H1 (cell line): ENCODE results near the gene PDIA6. TPM values are rescaled to one million over a fixed set of nuclear protein-coding genes. Genes with fewer than 3 reads are reported as not detected.

Experiments used
- BCL11A ChIP-seq, 2 experiments: IDR thresholded peaks; one replicate each; pipeline ENCODE4 v1.6.1; 2011; ENCODE audit warnings: low read depth in 2 of 2, low read length in 2 of 2, mild to moderate bottlenecking in 2 of 2
- CREB1 ChIP-seq: IDR thresholded peaks from 2 replicates; pipeline ENCODE4 v1.6.1; 2012; ENCODE audit warnings: inconsistent platforms
- JUND ChIP-seq: IDR thresholded peaks from 2 replicates; pipeline ENCODE4 v1.6.1; 2011; ENCODE audit warnings: mild to moderate bottlenecking, improper control_type of control experiment, low read length
- KDM1A ChIP-seq: fragments of 200-600, 300-600 bp; sonication (generic); IDR thresholded peaks from 2 replicates; pipeline ENCODE4 v1.7.1; 2016; ENCODE audit warnings: mild to moderate bottlenecking, low read length, borderline replicate concordance
- NRF1 ChIP-seq: IDR thresholded peaks from 2 replicates; pipeline ENCODE4 v1.6.1; 2011; ENCODE audit warnings: mild to moderate bottlenecking, low read depth, low read length, improper control_type of control experiment
- YY1 ChIP-seq: IDR thresholded peaks from 2 replicates; pipeline ENCODE4 v1.6.1; 2011; ENCODE audit warnings: low read depth, mild to moderate bottlenecking, low read length
- polyA plus RNA-seq, 7 experiments: library from polyadenylated mRNA; depleted of rRNA in 3 of 7; stranded (reverse) in 5 of 7; unstranded in 2 of 7; fragments of >200 nt in 5 of 7; fragments of 200-250 nt in 2 of 7; gene quantifications; 1 replicate in 5 of 7; 2 replicates in 1 of 7; 4 replicates in 1 of 7; pipeline versions ENCODE4 v1.2.1 to v1.2.3, GENCODE V29; 2011 to 2013; ENCODE audit warnings: missing spikeins in 2 of 7, mixed read lengths in 2 of 7
- total RNA-seq: library from RNA; stranded (reverse); fragmentation: NEBNext Ultra II Directional; extraction: Animal tissue kit (Norgen Biotek cat#: 25700); gene quantifications from 2 replicates; pipeline ENCODE4 v1.2.1, GENCODE V29; 2021

Gene PDIA6
- total and polyA plus RNA-seq, 2 of the 8 experiments (the other 6 are each of a cell fraction or from before 2014, with no cell fraction given): 181 to 384 TPM

DNA sequence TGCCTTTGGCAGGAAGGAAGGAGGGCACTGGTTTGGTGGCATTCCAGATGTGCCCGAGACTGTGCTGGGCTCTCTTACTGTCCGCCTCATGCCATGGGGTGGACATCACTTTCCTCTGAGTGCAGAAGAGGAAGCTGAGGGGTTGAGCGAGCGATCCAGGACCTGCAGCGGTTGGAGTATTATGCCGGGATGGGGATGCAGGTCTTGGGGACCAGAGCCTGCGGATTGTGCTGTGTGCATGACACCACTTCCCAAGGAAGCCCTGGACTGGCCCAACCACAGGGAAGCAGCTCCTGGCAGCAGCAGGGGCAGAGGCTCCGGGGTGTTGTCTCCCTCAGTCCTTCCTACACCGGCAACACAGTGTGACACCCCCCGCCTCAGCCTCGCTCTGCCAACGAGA is 46.7 kb downstream of the PDIA6 start (continued):
- TF ChIP-seq BCL11A (IDR thresholded peaks at IDR 0.05; ENCODE audit: low read depth in 2 of 2, low read length in 2 of 2): no peak
- no peak for TF ChIP-seq JUND
- no peak for TF ChIP-seq CREB1
- TF ChIP-seq KDM1A: no peak
- no peak for TF ChIP-seq YY1
- no peak for TF ChIP-seq NRF1
- TF ChIP-seq, all 59 proteins: peak for 0
